ENCODE data around the gene CARD10.

CARD10 gene

DNA sequence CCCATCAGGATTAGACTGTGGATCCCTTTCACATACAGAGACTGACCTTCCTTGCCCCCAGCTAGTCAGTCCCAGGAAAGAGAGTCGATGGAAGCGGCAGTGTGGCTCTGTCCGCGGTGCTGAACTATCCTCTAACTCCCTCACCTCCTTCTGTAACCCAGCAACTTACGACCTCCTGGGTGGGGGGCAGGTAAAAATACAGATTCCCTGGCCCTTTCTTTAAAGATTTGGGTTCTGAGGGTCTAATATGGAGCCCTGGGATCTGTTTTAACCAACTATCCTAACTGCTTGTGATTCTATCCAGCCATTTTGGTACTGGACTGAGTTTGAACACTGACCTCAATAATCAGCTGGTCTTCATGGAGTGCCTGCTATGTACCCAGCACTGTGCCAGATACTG is 56.2 kb downstream of the CARD10 start:
- no peak for DNase-seq (ENCODE audit: low read depth in 2 of 2)

- no peak for DNase-seq (ENCODE audit: low read depth in 2 of 2)
These were observed 56.8 kb downstream of the CARD10 start for GRCh38 chr22:37462436-37462835.

GRCh38 chr22:37461961-37462360 is 57.3 kb downstream of the CARD10 start:
- DNase-seq (ENCODE audit: low read depth in 2 of 2), result no peak

- no peak for DNase-seq (ENCODE audit: low read depth in 2 of 2)
These were observed 58.5 kb downstream of the CARD10 start for GRCh38 chr22:37460684-37461083.

DNA sequence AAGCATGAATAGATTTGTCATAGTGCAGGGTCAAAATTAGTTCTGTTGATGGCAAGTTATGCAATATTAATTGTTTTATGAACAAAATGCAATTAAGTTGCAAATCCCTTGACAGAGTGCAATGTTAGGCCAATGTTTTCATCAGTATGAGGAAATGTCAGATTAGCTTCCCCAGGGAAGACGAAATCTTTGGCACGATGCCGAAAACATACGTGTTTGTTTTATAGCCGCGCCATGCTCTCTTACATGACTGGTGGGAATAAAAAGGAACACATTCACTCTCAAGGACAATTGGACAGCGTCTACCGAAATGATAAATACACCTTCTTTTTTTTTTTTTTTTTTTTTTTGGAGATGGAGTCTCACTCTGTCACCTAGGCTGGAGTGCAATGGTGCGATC is 60.0 kb downstream of the CARD10 start:
- DNase-seq (ENCODE audit: low read depth in 2 of 2), result no peak

GRCh38 chr22:37457093-37457893 is 61.9 kb downstream of the CARD10 start:
- peak; percentile 63 to 71 for DNase-seq (ENCODE audit: low read depth in 2 of 2)

DNA sequence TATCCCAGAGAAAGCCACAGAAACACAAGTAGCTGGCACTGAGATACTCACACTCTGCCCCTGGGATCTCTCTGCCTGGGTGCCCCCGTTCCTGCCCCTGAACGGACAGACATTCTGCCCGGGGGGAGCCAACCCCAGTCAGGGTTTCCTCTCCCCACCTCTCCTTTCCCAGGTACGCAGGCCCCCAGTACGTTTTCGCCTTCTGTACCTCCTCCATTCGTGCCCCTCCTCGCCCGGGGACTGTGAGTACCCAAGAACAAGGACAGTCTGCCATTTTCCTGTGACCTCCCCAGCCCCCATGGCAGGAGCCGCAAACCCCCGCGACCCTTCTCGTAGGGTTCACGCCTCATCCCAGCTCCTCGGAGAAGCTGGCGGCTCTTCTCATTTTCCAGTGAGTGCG is 62.9 kb downstream of the CARD10 start:
- no peak for DNase-seq (ENCODE audit: low read depth in 2 of 2)

DNA sequence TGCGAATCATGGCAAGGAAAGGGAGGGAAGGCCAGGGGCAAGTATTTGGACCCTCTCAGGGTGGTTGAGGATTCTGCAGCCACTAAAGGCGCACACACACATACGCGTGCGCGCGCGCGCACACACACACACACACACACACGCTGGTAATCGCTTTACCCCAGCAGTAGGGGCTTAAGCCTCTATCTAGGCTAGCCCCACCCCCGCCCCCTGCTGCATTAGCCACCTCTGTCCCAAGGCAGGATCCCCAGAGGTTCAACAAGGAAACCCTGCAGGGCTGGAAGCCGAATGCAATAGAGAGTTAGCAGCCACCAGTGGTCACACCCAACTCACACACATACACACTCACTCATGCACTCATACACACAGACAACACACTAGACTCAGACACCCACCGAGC is 63.3 kb downstream of the CARD10 start:
- no peak for DNase-seq (ENCODE audit: low read depth in 2 of 2)

DNA sequence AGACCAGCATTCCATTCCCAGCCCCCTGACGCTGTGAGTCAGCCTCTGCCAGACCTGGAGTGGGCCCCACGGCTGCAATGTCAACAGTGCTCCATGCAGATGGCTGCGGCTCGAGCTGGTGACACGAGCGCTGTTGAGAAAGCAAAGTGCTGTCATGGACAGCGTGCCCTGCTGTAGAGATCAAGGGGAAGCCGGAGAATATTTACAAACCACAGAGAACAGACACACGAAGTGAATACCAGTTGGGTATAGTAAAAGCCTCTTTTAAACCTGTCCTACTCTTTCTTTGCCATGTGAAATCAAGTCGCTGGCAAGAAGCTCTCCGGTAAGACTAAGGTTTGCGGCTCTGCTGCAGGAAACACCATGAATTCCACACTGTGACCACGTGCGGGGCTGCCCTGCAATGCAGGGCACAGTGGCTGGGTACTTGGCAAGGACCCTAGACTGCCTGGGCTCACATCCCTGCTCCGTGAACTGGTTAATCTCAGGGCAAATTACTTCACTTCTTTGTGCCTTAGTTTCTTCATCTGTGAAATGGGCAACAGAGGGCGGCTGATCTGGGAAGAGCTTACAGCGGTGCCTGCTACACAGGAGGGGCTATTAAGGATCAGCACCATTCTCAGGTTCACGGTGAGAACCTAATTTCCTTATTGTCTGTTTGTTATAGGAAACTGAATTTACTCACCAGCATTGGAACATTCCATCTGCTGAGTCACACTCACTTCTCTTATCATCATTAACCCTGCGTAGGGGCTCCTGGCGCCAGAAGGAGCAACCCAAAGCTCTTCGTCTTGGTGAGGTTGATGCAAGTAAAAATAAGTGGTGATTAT is 64.1 kb downstream of the CARD10 start:
- no peak for DNase-seq (ENCODE audit: low read depth in 2 of 2)

GRCh38 chr22:37453696-37454095 is 65.5 kb downstream of the CARD10 start:
- no peak for DNase-seq (ENCODE audit: low read depth in 2 of 2)

- DNase-seq (ENCODE audit: low read depth in 2 of 2), result no peak
These were observed 68.0 kb downstream of the CARD10 start for GRCh38 chr22:37451218-37451617.

DNA sequence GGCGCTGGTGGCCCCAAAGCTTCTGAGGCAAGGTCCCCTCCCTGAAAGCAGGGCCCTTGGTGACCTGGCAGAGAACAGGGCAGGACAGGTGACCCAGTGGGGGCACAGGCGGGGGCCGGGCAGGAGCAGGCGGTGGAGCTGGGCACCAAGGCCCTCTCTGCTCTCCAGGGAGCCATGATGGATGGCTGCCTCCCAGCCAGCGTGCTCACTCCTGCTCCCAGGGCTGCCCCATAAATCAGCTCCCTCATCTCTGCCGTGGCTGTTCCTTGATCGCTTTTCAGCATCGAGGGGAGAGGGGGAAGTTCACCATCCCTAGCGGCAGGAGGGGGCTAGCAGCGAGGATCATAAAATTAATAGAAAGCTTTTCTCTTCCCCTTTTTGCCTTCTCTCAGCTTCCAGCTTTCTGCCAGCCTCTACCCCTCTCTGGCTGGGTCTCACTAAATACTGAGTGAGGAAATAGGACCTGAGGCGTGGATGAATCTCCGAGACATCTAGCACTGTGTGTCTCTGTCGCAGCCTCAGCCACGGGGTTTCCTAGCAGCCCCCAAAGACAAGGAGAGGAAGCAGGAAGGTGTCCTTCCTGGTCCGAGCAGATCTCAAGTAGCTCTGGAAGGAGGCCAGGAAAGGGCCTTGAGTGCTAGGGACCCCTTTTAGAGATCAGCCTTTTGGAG is 69.7 kb downstream of the CARD10 start:
- DNase-seq (ENCODE audit: low read depth in 2 of 2), result no peak

GRCh38 chr22:37448516-37449127 is 70.6 kb downstream of the CARD10 start:
- DNase-seq (ENCODE audit: low read depth in 2 of 2), result no peak

DNA sequence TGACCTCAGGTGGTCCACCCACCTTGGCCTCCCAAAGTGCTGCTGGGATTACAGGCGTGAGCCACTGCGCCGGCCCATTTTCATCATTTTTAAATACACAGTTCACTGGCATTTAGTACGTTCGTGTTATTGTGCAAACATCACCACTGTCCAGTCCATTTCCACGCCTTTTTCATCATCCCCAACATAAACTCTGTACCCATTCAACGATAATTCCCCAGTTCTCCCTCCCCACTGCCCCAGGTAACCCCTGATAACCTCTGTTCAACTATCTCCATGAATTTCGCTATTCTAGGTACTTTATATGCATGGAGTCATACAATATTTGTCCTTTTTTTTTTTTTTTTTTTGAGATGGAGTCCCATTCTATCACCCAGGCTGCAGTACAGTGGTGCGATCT is 73.7 kb downstream of the CARD10 start:
- no peak for DNase-seq (ENCODE audit: low read depth in 2 of 2)

- no peak for DNase-seq (ENCODE audit: low read depth in 2 of 2)
These were observed 75.2 kb downstream of the CARD10 start for GRCh38 chr22:37443977-37444376.

DNA sequence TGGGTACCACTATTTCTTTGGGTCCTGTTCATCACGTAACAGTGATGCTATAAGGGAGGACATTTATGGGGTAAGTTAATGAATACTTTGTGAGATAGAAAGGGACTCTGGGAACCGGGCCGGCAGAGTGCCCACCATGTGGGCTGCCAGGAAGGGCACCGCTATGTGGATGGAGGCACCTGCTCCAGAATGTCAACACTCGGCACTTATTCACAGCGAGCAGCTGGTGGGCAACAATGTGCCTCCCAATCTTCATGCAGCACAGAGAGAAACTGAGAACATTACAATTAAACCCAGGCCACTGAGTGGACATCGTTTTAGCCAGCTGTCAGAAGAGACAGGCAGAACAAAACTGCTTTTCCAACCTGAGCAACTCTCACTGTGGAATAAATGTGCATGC is 76.1 kb downstream of the CARD10 start:
- no peak for DNase-seq (ENCODE audit: low read depth in 2 of 2)

GRCh38 chr22:37442537-37442936 is 76.7 kb downstream of the CARD10 start:
- DNase-seq (ENCODE audit: low read depth in 2 of 2), result no peak

DNA sequence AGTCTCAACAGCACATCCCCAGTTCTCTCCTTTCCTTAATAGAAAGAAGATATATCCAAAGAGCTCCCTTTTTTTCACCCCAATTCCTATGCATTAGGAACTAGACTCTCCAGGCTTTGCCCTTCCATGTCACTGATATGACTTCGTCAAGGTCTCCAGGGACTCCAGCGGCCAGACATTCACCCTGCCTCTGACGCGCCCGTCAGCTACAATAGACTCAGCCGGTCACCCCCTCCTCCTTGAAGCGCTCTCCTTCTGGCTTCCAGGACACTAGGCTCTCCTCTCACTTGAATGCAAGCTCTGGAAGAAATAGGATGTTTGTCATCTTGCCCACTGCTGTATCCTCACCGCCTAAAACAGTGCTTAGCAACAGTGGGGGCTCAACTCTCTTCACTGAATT is 77.1 kb downstream of the CARD10 start:
- no peak for DNase-seq (ENCODE audit: low read depth in 2 of 2)

- no peak for DNase-seq (ENCODE audit: low read depth in 2 of 2)
These were observed 78.3 kb downstream of the CARD10 start for GRCh38 chr22:37440875-37441274.

All from stimulated activated CD8-positive, alpha-beta memory T cell treated with anti-CD3 and anti-CD28 coated beads, Interleukin-7, amount 100 ng/mL, for 1 hour (primary cell).